OCI-LY7 (cell line): ENCODE data around the gene MMP11. TPM values are rescaled to one million over a fixed set of nuclear protein-coding genes. Genes with fewer than 3 reads are reported as not detected.

ENCODE experiments used
- BruUV-seq: library from RNA; stranded (reverse); fragments of 400-500 nt; replicated peaks from 2 replicates; lab custom pipeline; 2021; lab: Mats Ljungman, UMichigan
- CTCF ChIA-PET: fragments of 300-600 bp; sonication (Branson Sonifier 250); formaldehyde crosslinking; loops from one replicate; lab custom pipeline; 2022; ENCODE audit warnings: antibody characterized with exemption; ENCODE audit not compliant: unreplicated experiment; lab: Charles Lee
- POLR2A ChIA-PET: fragments of 300-600 bp; sonication (Branson Sonifier 250); formaldehyde crosslinking; loops from one replicate; lab custom pipeline; 2022; ENCODE audit warnings: antibody characterized with exemption; lab: Charles Lee
- DNase-seq: peaks from one replicate; pipeline ENCODE4 v3.0.0-alpha.2; 2015; ENCODE audit warnings: low spot score
- H2AFZ ChIP-seq: fragments of 200-600 bp; sonication (generic), shearing (Covaris generic); 2 replicates; pipeline ENCODE4 v1.6.1; 2014; ENCODE audit warnings: mild to moderate bottlenecking, antibody characterized with exemption, low read length, moderate library complexity
- H3K27ac ChIP-seq: fragments of 200-600 bp; sonication (generic); 2 replicates; pipeline ENCODE4 v1.5.1; 2014; ENCODE audit warnings: mixed run types, low read depth, mild to moderate bottlenecking, moderate library complexity, low read length, inconsistent platforms; ENCODE audit not compliant: poor library complexity, severe bottlenecking
- H3K36me3 ChIP-seq: fragments of 200-600 bp; sonication (generic); 2 replicates; pipeline ENCODE4 v1.6.1; 2014; ENCODE audit warnings: mild to moderate bottlenecking, antibody characterized with exemption, low read length, moderate library complexity, mixed read lengths; ENCODE audit not compliant: insufficient read depth
- H3K4me1 ChIP-seq: fragments of 200-600 bp; sonication (generic); 2 replicates; pipeline ENCODE4 v1.5.1; 2014; ENCODE audit warnings: mild to moderate bottlenecking, low read length; ENCODE audit not compliant: insufficient read depth, poor library complexity, severe bottlenecking
- H3K4me2 ChIP-seq: fragments of 200-600 bp; sonication (generic); 2 replicates; pipeline ENCODE4 v1.6.1; 2014; ENCODE audit warnings: mild to moderate bottlenecking, low read length
- H3K4me3 ChIP-seq: fragments of 200-600 bp; sonication (generic); 2 replicates; pipeline ENCODE4 v1.5.1; 2014; ENCODE audit warnings: mild to moderate bottlenecking, low read depth, low read length; ENCODE audit not compliant: poor library complexity, severe bottlenecking
- H3K79me2 ChIP-seq: fragments of 200-600 bp; sonication (generic); 2 replicates; pipeline ENCODE4 v1.6.1; 2016; ENCODE audit warnings: low read depth, mild to moderate bottlenecking, low read length, moderate library complexity, mixed read lengths; ENCODE audit not compliant: insufficient read depth
- H3K9me2 ChIP-seq: fragments of 200-600 bp; sonication (generic); 2 replicates; pipeline ENCODE4 v1.6.1; 2016; ENCODE audit warnings: mild to moderate bottlenecking, low read length, mixed read lengths; ENCODE audit not compliant: insufficient read depth
- H3K9me3 ChIP-seq: fragments of 200-600 bp; sonication (generic); 2 replicates; pipeline ENCODE4 v1.6.1; 2014; ENCODE audit warnings: mild to moderate bottlenecking, mixed run types, low read length, mixed read lengths
- H4K20me1 ChIP-seq: fragments of 200-600 bp; sonication (generic); 2 replicates; pipeline ENCODE4 v1.6.1; 2014; ENCODE audit warnings: mild to moderate bottlenecking, antibody characterized with exemption, low read length, moderate library complexity, mixed read lengths; ENCODE audit not compliant: insufficient read depth
- CTCF ChIP-seq: fragments of 200-600 bp; sonication (generic); conservative IDR thresholded peaks from 2 replicates; pipeline ENCODE4 v1.5.1; 2014; ENCODE audit warnings: mild to moderate bottlenecking, antibody characterized with exemption, low read length, moderate library complexity, mixed read lengths
- EZH2phosphoT487 ChIP-seq: fragments of 200-600 bp; sonication (generic); IDR thresholded peaks from 2 replicates; pipeline ENCODE4 v1.6.1; 2018; ENCODE audit warnings: low read depth, borderline replicate concordance, mild to moderate bottlenecking, mixed run types, antibody characterized with exemption, low read length, moderate library complexity, mixed read lengths
- intact Hi-C: fragments of 100-400 bp; cut with micrococcal nuclease; formaldehyde crosslinking; loops from one replicate; pipeline ENCODE4 v1.10.0; 2022; ENCODE audit not compliant: unreplicated experiment
- total RNA-seq, 2 experiments: library from RNA; depleted of rRNA in 1 of 2; stranded (reverse); fragments of >200 nt in 1 of 2; shearing (Covaris generic) in 1 of 2; gene quantifications; 2 replicates each; pipeline ENCODE4 v1.2.3, GENCODE V29; 2014 to 2022

MMP11 gene
- total RNA-seq, 2 experiments from 2014 or later: 9.2 to 12.9 TPM

GRCh38 chr22:23750367-23750713 lies 22.3 kb upstream of the MMP11 start:
- Histone ChIP-seq H3K36me3 (no peaks in the 10 kb centered on the region; the same call in 1 of the 2 replicates), H3K27ac (peak overlapping the region; percentile 8), H2AFZ (no peak overlapping the region), H3K9me2 (no peaks in the 10 kb centered on the region), H3K4me2 (peak overlapping the region; percentile 93), H3K4me3 (peak overlapping the region; percentile 78), H3K9me3 (no peaks in the 10 kb centered on the region), H3K79me2 (peaks cover 11% of the 10 kb centered on the region; the same call in 1 of the 2 replicates), H4K20me1 (no peaks in the 10 kb centered on the region), H3K4me1 (peaks cover 35% of the 10 kb centered on the region)
- no peak for DNase-seq
- no peak for TF ChIP-seq CTCF
- BruUV-seq: no TSS peak
- intact Hi-C loops: loop anchor here (5.0 to 10.0 kb wide), 2 partner anchors 97 to 816 kb away; no protein-coding TSS in a partner anchor
- ChIA-PET CTCF (interaction anchor here (0.6 kb wide), 1 partner anchor 35 kb away, joined by 4 read pairs; no protein-coding TSS in a partner anchor), POLR2A (interaction anchor here (0.6 kb wide), 2 partner anchors 22 to 139 kb away, joined by 3 to 5 read pairs; no protein-coding TSS in a partner anchor)

GRCh38 chr22:23750714-23751440 lies 21.8 kb upstream of the MMP11 start, which contains the start of gene ZNF70:
Gene ZNF70, minus strand, starts transcription at chr22:23751112. Its CDS starts 5,972 bp downstream, at chr22:23745140.
- POLR2A ChIA-PET: interaction anchor here (0.6 to 1.6 kb wide), 2 partner anchors 107 to 140 kb away, joined by 5 read pairs; partner anchors contain the start of gene SLC2A11
- BruUV-seq: no TSS peak
- Histone ChIP-seq H3K36me3 (no peaks in the 10 kb centered on the region; the same call in 1 of the 2 replicates), H3K4me3 (peak within 1 kb of the TSS; percentile 78), H3K79me2 (peaks cover 11% of the 10 kb centered on the region; the same call in 1 of the 2 replicates), H3K27ac (peak within 1 kb of the TSS; percentile 95), H4K20me1 (no peaks in the 10 kb centered on the region), H3K4me1 (peaks cover 40% of the 10 kb centered on the region), H3K9me3 (no peaks in the 10 kb centered on the region), H3K9me2 (no peaks in the 10 kb centered on the region), H2AFZ (peak within 1 kb of the TSS; percentile 36; the same call in 1 of the 2 replicates), H3K4me2 (peak within 1 kb of the TSS; percentile 93)
- CTCF ChIA-PET: interaction anchor here (0.6 kb wide), 1 partner anchor 35 kb away, joined by 4 read pairs; no protein-coding TSS in a partner anchor
- DNase-seq: peak; percentile 94
- TF ChIP-seq EZH2phosphoT487 (no peak), CTCF (peak; percentile 50)
- intact Hi-C loops: loop anchor here (1.0 to 10.0 kb wide), 3 partner anchors 34 to 816 kb away; no protein-coding TSS in a partner anchor
